DMS114 treated with DMSO at 0.1 percent for 48 hours (cell line): ENCODE results near the gene MBD5.

Experiments
- DNase-seq: peaks from one replicate; lab custom pipeline; 2025; ENCODE audit not compliant: unreplicated experiment; lab: John Stamatoyannopoulos, UW

The MBD5 gene

DNA sequence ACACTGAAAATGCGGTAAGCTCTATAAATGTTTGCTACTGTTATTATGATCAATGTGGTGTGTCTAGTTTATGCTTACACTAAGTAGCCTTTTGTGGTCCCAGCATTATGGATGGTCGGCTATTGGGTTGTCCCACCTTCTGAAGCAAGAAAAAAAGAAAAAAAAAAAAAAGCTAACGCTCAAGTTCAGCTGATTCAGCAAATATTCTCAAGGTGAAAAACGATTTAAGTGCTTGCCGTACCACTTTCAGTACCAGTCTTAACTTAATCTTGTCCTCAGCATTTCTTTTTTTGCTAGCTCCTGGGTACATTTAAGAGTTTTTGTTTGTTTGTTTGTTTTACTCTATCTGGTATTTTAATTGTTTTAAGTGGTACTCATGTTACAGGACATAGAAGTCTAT lies 87.5 kb downstream of the MBD5 start:
- no peak for DNase-seq

DNA sequence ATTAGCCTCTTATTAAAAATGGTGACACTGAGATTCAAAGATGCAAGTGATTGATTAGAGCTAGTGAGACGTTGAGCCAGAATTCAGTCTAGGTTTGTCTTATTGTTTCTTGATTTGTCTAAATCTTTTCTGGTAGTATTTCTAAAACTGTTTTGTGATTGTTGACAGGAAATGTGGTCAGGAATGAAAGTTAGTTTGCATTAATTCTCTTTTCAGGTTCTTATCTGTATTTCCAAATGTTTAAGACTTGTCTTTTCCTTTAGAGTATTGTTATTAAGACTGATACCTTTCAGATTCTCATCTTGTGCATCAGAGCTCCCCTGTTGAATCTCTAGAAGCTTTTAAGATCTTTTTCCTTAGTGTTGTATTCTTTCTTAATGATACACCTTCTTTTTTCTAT lies 89.3 kb downstream of the MBD5 start:
- no peak for DNase-seq

DNA sequence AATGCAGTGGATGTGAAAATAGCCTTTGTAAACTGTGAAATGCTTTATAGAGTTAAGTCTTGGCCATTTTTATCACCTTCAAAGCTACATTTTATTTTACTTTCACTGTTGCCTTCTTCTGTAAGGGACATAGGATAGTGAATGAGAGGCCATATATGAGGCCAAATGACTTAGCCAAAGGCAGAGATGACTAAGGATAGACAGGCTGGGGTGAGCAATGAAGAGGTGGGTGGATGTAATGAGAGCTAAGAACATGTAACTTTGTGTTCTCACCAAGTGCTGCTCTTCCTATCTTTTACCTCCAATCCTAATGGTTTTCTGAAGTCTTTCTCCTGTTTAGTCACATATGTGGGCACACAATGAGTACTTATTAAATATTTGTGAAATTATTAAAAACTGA lies 101.9 kb downstream of the MBD5 start:
- DNase-seq, result no peak

DNA sequence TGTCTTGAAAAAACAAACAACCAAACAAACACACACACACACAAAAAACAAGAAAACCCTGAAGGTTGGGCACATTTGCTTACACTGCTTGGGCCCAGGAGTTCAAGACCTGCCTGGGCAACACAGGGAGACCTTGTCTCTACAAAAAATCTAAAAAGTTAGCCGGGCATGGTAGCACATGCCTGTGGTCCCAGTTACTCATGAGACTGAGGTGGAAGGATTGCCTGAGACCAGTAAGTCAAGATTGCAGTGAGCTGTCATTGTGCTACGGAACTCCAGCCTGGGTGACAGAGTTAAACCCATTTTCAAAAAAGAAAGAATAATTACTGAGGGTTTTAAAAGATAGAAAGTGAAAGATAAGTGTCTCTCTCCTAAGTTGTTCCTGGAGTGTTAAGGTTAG lies 103.4 kb downstream of the MBD5 start:
- DNase-seq, result no peak

DNA sequence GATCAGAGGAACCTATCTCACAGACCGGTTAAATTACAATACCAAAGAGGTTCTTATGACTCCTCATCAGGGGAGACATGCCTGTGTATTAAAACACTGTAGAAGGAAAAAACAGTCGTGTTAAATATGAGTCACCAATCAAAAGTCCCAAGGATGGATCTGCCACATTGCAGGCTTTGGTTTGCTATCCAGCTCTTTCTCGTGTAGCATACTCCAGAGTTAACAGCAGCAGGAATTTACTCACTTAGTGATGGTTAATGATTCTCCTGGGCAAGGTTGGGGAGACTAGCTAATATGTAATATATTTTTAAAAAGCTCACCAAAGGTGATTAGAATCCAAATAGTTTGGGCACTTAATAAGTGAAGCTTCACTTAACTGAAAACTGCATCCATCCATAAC lies 109.7 kb downstream of the MBD5 start:
- no peak for DNase-seq

DNA sequence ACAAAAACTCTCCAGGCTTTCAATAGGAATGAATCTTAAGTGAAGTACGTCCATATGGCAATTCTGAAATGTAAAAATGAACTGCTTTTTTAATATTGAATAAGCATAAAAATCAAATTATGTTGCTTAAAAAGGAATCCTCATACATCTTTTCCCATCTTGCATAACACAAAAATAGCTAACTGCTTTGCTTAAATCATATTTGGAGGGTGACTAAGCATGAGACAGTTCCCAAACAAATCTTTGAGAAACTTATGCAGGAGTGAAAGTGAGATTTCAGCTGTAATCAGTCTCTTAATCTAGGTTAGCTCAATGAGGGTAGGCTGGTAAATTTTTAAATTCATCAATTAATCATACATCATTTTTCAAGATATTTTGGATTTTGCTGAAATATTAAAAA lies 111.5 kb downstream of the MBD5 start:
- DNase-seq, result no peak

DNA sequence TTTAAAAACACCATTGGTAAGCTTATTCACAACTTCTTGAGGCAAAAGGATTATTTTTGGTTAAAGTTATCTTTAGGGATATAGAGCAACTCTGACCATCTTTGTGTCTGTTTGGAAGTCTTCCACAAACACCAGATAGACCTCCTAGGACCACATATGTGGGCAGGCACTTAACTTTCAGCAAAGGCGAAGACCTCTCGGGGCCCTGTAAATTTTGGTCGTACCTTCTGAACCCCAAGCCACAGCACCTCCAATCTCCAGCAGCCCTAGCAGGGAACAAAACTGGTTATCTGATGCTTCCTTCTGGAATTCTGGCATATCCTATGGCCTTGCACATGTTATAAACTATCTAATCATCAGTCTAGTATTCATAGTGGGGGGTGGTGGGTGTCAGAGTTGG lies 114.8 kb downstream of the MBD5 start:
- no peak for DNase-seq

DNA sequence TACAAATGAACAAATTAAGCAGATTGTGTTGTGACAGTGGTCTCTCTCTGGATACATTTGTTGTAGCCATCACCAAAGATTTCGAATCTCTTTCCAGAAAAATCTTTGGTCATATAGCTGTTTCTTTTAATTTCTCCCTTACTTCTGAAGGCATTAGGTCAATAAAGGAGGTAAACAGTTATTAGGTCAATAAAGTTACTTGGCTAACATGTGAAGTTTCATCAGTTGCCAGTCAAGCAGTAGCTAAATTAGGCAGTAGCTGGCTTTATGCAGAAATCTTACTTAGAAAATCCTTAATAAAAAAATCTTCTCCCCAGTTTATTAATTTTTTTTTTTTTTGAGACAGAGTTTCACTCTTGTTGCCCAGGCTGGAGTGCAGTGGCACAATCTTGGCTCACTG lies 115.5 kb downstream of the MBD5 start:
- DNase-seq, result no peak

DNA sequence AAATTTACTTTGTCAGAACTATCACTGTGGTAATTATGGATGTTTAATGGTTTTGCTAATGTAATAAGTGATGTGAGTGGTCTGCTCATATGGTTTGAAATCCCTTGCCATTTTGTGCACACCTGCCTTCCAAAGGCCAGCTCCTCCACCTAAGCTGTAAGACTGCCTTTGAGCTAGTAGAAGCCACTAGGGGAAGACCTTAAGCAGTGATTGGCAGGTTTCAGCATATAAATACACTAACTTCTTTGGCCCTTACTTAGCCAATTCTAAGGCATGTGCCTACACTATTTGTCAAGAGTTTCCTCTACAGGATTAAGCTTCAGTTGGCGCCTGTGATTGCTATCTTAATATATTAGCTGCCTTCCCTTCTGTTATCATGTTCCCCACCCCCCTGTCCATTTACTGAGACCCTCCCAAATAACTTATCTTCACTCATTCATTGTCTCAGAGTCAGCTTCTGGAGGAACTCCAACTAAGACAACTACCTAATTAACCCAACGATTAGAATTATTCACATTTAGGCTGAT lies 141.1 kb downstream of the MBD5 start:
- no peak for DNase-seq

DNA sequence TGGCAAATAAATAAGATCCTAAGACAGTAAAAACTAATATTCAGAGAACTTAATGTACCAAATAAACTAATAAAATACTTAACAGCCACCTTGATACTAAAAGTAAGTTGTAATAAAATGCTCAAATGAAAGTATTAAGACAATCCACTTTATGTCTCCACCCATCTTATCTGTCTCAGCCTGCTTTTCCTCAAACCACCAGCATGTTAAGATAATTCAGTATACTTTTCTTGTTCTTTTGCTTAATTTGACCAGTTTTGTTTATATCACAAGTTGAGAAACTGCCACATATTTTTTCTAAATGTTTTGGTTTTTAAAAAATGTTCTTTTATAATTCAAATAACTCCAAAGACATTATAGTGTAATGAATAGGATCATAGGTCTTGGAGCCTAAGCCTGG lies 142.0 kb downstream of the MBD5 start:
- DNase-seq, result no peak

DNA sequence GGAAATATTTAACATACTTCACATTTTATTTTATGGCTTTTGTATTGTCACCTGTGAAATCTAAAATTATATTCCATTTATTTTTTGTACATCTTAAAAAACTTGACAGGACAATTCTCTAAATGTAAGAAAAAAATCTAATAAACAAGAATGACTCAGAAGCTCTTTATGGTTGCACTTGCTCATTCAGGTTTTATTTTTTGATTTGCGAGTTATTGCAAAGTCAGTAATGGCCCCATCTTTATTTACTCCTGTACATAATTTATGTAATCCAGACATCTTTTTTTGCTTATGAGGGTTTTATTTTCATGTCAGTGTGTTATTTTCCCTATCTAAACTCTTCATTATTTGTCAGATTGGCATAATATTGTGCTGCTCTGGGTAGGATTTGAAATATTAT lies 145.1 kb downstream of the MBD5 start:
- no peak for DNase-seq

DNA sequence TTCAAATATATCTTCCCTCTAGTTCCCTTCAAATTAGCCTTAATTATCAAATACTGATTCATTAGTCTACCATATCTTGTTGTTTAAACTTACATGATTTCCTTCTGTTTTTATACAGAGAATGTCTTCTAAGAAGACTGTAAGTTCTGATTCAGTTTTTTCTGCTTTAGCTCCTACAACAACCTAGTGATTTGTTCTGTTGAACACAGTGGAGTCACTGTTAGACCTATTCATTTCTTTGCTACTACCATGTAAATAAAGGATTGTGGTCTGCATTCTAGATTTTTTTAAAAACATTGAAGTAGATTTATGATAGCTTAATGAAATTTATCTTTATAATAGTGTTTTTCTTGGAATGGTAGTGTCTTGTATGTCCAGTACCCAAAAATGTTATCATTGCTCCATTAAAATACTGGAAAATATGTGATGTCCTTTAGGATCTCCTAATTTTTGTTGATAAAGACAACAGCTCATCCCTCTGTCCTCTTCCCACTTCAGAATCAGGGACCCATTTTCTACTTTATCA lies 146.4 kb downstream of the MBD5 start:
- DNase-seq, result no peak

DNA sequence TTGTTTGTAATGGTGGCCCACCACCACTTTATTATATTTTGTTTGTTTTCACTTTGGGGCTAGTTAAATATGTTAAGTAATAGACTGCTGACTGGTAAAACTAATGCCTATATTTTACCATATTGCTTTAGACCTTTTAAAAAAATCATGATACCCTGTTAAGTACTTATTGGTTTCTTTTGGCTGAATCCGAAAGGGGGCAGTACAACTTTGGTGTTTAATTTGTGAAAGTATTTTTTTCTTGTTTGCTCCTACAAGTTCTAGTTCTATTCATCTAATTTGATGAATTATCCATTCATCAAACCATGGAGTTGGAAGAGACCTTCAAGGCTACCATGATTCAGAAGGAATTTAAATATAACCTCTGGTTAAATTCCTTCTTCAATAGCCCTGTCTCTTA lies 147.0 kb downstream of the MBD5 start:
- no peak for DNase-seq

DNA sequence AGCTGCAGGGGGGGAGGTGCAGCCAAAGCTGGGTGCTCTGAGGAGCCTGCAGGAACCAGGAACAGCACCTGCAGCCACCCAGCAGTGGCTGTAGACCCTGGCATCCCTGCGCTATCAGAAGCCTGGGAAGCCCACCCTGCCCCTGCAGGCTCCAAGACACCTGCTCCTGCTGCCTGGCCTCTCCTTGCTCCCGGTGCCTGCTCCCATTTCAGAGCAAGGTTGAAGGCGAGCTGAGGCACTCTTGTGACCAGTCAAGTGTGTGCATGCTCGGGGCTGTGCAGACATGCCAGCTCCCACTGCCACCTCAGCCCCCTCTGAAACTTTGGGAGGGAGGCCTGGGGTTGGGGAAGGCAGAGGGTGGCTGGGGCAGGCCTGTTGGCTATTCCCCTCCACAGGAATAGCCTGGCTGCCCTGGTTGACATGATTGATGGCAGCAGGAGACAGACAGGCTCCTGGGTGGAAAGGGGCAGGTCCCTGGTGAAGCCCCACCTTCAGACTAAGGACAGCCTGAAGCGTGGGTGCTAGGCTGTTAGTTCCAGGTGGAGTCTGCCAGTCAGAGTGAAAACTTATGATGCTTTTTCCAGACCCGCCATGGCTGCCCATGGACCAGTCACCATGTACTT lies 151.4 kb downstream of the MBD5 start:
- no peak for DNase-seq

DNA sequence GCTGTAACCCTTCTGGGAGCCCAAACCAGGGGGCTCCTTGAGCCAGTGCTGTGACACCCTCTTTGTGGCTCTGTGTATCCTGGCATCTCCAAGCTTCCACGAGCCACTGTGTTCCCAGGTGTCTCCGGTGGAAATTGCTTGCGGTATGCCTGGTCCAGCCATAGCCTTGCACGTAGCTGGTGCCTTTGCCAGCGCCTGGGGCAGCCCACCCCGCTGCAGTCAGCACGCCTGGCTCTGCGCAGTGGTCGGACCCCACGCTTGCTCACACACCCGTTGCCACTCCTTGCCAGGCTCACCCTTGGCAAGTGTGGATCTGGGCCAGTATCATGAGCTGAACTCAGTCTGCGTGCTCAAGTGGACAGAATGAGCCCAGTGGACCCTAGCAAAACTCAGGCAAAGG lies 152.3 kb downstream of the MBD5 start:
- DNase-seq, result no peak

DNA sequence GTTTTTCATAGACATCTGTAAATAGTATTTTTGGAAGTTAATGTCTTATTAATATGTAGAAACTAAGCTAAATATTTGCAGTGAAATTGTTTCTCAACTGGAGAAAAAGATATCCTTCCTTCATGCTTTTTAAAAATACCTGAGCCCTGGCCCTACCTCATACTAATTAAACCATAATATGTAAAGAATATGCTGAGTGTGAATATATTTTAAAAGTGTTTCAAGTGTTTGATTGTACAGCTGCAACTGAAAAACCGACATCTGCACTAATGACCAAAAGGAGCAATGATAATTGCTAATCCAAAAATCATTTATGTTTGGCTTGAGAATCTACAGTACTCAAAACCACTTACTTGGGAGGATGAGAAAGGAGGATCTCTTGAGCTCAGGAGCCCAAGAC lies 156.7 kb downstream of the MBD5 start:
- DNase-seq, result no peak

DNA sequence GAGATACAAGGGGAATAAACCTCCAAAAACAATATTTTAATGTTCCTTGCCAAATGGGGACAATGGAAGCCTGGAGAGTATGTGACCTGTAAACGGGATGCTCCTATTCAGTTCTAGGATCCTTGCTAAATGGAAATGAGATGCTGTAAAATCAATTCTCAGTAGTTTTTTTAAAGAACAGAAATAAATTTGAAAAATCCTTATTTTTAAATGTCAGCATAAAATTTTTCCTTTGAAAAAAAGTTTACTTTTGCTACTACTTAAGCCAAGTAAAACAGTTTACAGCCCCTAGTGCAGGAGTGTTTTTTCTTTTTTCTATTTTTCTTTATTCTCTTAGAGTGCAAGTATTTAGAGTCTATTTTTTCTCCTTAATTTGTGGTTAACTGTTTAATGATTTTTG lies 158.8 kb downstream of the MBD5 start:
- no peak for DNase-seq

DNA sequence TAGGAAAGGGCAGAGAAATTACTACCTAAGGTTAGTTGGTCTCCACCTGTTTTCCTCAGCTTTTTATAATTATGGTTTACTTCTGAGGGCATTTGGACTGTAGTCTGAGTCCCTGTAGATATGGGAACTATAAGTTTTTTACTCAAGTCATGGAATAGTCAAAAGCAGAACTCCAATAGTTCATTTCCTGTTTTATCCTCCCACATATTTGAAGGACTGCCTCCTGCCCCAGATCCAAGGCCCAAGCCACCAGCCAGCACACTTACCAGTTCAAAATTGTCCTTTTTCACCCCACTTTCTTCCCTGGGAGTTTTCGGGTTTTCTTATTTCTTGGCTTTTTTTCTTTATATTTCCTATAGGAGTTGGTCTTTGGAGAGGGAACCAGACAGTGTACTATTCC lies 164.1 kb downstream of the MBD5 start:
- DNase-seq, result no peak

DNA sequence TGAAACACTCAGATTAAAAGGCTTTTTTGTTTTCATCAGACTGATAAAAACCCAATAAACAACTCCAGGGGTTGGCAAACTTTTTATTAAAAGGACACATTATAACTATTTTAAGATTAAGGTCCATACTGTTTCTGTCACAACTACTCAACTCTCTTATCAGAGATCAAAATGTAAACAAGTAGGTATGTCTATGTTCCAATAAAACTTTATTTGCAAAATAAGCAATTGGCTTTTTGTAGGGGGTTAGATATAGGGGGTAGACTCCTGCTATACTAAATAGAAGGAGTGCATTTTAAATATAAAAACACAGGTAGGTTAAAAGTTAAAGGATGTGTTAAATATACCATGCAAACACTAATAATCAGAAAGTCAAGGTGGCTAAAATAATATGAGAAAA lies 174.0 kb downstream of the MBD5 start:
- DNase-seq, result no peak

DNA sequence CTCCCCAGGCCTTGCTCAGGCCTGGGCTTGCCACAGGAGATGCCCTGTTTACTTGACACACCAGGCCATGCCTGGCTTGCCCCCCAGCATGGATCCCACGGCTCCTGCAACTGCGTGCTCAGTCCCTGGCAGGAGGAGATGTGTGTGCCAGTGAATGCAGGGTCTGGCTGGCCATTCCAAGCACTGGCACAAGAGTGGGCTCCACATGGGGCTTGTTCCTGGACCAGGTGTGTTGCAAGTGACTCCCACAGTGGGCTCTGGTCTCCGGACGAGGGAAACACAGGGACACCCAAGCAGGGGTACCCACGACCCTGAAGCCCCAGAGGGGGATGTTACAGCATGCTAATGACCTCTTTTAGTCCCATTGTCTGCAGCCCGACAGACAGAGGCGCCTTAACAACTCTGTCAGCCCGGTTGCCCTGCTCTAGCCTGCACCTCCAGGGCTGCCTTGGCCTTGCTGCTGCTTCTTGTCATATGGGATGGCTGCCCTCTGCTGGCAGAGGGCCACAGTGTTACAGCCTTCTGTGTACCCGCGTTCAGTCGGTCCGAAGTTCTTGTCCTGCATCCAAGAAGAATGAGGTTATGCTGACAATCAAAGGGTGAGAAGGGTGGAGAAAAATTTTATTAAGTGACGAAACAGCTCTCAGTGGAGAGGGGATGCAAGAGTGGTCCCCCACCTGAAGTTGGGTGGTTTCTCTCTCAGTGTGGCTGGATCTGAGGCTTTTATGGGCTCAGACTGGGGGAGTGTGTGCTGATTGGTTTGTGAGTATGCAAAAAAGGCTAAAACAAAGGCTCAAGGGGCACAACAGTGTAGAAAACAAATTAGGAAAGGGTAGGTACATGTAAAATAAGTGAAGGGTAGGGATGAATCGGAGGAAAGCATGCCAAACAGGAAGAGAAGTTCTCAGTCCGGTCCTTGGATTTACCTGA lies 180.4 kb downstream of the MBD5 start:
- DNase-seq, result no peak

DNA sequence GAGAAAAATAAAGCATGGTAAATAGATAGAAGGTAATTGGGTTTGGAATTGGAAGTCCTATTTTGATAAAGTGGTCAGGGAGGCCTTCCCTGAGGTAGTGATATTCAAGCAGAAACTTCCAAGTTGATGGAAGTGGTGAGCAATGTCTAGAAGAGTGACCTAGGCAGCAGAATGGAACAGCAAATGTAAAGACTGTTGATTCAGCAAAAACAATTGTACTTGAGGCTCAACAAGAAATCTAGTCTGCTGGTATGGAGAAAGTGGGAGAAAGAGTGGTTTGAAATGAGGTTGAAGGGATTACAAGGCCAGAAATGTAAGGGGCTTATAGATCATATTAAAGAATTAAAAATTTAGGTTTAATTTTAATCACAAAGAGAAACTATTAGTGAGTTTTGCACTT lies 181.3 kb downstream of the MBD5 start:
- DNase-seq, result no peak

DNA sequence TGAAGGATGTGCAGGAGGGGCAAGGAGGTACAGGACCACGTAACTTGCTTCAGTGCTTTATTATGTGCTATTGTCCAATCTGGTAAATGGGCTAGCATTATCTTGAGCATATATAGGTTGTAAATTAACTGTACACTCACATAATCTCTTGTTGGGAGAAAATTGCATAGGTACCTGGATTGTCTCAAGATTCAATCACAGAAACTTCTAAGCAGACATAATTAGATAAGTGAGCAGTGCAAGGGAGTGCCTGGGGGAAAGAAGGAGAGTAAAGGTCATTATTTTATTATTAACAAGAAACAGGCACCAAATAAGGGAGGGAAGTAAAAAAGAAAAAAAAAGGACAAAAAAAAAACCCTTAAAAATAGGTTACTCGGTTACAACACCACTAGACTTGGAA lies 186.2 kb downstream of the MBD5 start:
- no peak for DNase-seq
